GM12878 (cell line): ENCODE data around the gene PTCH2. TPM values are rescaled to one million over a fixed set of nuclear protein-coding genes. Genes with fewer than 3 reads are reported as not detected.

Source experiments
- ATAC-seq: fragments of 200-7000 bp; cut with Tn5 transposase; 3 replicates; pipeline ENCODE4 v1.9.1; 2020; ENCODE audit warnings: mild to moderate bottlenecking, moderate library complexity
- BruUV-seq: library from RNA; stranded (reverse); fragments of 400-500 nt; replicated peaks from 2 replicates; lab custom pipeline; 2021; lab: Mats Ljungman, UMichigan
- CTCF ChIA-PET: fragments of 300-600 bp; sonication (Branson Sonifier 250); formaldehyde crosslinking; extraction: SDS; loops from one replicate; lab custom pipeline; 2021; ENCODE audit warnings: inconsistent platforms; lab: Yijun Ruan, JAX
- POLR2A ChIA-PET: fragments of 350-600 bp; formaldehyde crosslinking; extraction: SDS; loops from one replicate; lab custom pipeline; 2021; ENCODE audit warnings: inconsistent platforms; lab: Charles Lee
- RAD21 ChIA-PET: fragments of 300-600 bp; sonication (Branson Sonifier 250); formaldehyde crosslinking; loops from one replicate; lab custom pipeline; 2023; ENCODE audit warnings: antibody characterized with exemption; ENCODE audit not compliant: unreplicated experiment; lab: Charles Lee
- SMC1A ChIA-PET: fragments of 300-600 bp; sonication (Branson Sonifier 250); formaldehyde crosslinking; loops from one replicate; lab custom pipeline; 2023; ENCODE audit not compliant: unreplicated experiment, uncharacterized antibody; lab: Charles Lee
- DNase-seq: peaks from one replicate; pipeline ENCODE4 v3.0.0-alpha.2; 2011; ENCODE audit warnings: low read depth, low spot score
- FAIRE-seq: peaks from 3 replicates; lab custom pipeline; 2011; peaks lifted over from hg19 to GRCh38; lab: Jason Lieb, UNC
- H2AFZ ChIP-seq: 2 replicates; pipeline ENCODE4 v1.6.0; 2011; ENCODE audit warnings: low read depth, low read length, control low read depth; ENCODE audit not compliant: control insufficient read depth
- H3K27ac ChIP-seq: 2 replicates; pipeline ENCODE4 v1.5.1; 2011; ENCODE audit warnings: control low read depth; ENCODE audit not compliant: control insufficient read depth, insufficient read depth
- H3K27me3 ChIP-seq, 2 experiments: replicated peaks in 1 of 2; 2 replicates each; pipeline versions ENCODE4 v1.6.0 to v1.6.1; 2011; ENCODE audit warnings: low read length in 1 of 2; ENCODE audit not compliant: control insufficient read depth in 2 of 2, insufficient read depth in 2 of 2
- H3K36me3 ChIP-seq, 2 experiments: 2 replicates each; pipeline ENCODE4 v1.5.1; 2011; ENCODE audit warnings: low read length in 1 of 2; ENCODE audit not compliant: control insufficient read depth in 2 of 2, insufficient read depth in 2 of 2
- H3K4me1 ChIP-seq: 2 replicates; pipeline ENCODE4 v1.6.1; 2011; ENCODE audit warnings: mild to moderate bottlenecking, low read length, moderate library complexity, mixed read lengths; ENCODE audit not compliant: control insufficient read depth, insufficient read depth
- H3K4me2 ChIP-seq: 2 replicates; pipeline ENCODE4 v1.6.0; 2011; ENCODE audit warnings: control low read depth; ENCODE audit not compliant: control insufficient read depth, insufficient read depth
- H3K4me3 ChIP-seq: fragments of 200-600 bp; sonication (generic); 2 replicates; pipeline ENCODE4 v1.5.1; 2016
- H3K79me2 ChIP-seq: 2 replicates; pipeline ENCODE4 v1.6.0; 2011; ENCODE audit warnings: low read length; ENCODE audit not compliant: control insufficient read depth, insufficient read depth
- H3K9ac ChIP-seq: 2 replicates; pipeline ENCODE4 v1.8.0; 2011; ENCODE audit warnings: low read length, control low read depth, mixed read lengths; ENCODE audit not compliant: control insufficient read depth, insufficient read depth
- H3K9me3 ChIP-seq: replicated peaks from 3 replicates; pipeline ENCODE4 v1.5.1; 2011; ENCODE audit warnings: mild to moderate bottlenecking, low read length; ENCODE audit not compliant: control insufficient read depth, insufficient read depth
- H4K20me1 ChIP-seq: 2 replicates; pipeline ENCODE4 v1.6.0; 2011; ENCODE audit not compliant: control insufficient read depth, insufficient read depth
- CTCF ChIP-seq, 3 experiments: IDR thresholded peaks in 2 of 3; conservative IDR thresholded peaks in 1 of 3; 2 replicates each; pipeline ENCODE4 v1.5.1; 2011; ENCODE audit warnings: low read depth in 3 of 3, low read length in 3 of 3, mild to moderate bottlenecking in 3 of 3, control low read depth in 2 of 3, moderate library complexity in 2 of 3, inconsistent platforms in 1 of 3, mixed read lengths in 1 of 3; ENCODE audit not compliant: control insufficient read depth in 2 of 3, insufficient read depth in 1 of 3; ENCODE audit errors: extremely low read depth in 1 of 3
- SMARCA5 ChIP-seq: fragments of 450-650 bp; IDR thresholded peaks from 2 replicates; pipeline ENCODE4 v1.6.1; 2017; ENCODE audit warnings: mild to moderate bottlenecking
- WGBS: methylation state at CpG from one replicate; pipeline ENCODE4 v1.1.6; 2016; ENCODE audit warnings: low lambda C conversion rate; ENCODE audit not compliant: insufficient replicate concordance, insufficient coverage; ENCODE audit errors: missing lambda C conversion rate; 5-methylcytosine and 5-hydroxymethylcytosine counted together
- in situ Hi-C: fragments of 300-500 bp; cut with MboI; formaldehyde crosslinking; loops from 9 replicates; pipeline ENCODE4 v1.14.3; 2018; ENCODE audit warnings: mixed read lengths
- intact Hi-C: fragments of 100-400 bp; cut with micrococcal nuclease; formaldehyde crosslinking; loops from one replicate; pipeline ENCODE4 v1.14.2; 2022; ENCODE audit not compliant: unreplicated experiment
- polyA plus RNA-seq, 11 experiments: library from polyadenylated mRNA; depleted of rRNA in 4 of 11; unstranded in 6 of 11; stranded (reverse) in 5 of 11; fragments of >200 nt; fragmentation: Nextera tagmentation in 4 of 11; fragmentation: Illumina TruSeq in 1 of 11; extraction: Ambion mirVana in 4 of 11; extraction: Trizol in 1 of 11; gene quantifications; 1 replicate in 1 of 11; 2 replicates in 10 of 11; pipeline versions ENCODE4 v1.2.1 to v1.2.3, GENCODE V29; 2011 to 2016; ENCODE audit warnings: inconsistent platforms in 2 of 11, missing spikeins in 2 of 11, low read depth in 1 of 11
- total RNA-seq, 4 experiments: library from RNA; depleted of rRNA in 3 of 4; stranded (reverse); fragments of >200 nt in 3 of 4; fragmentation: Illumina TruSeq in 1 of 4; extraction: Trizol in 1 of 4; gene quantifications; 2 replicates each; pipeline versions ENCODE4 v1.2.1 to v1.2.3, GENCODE V29; 2013 to 2021
- TF ChIP-seq, protein P1 (sequence below): IDR thresholded peaks from 2 replicates; pipeline ENCODE4 v1.6.1; 2011; ENCODE audit warnings: borderline replicate concordance, low read depth, mild to moderate bottlenecking, moderate library complexity, mixed read lengths, low read length; ENCODE audit not compliant: insufficient read depth; ENCODE audit errors: extremely low read length
- TF ChIP-seq, protein P2 (sequence below): IDR thresholded peaks from 2 replicates; pipeline ENCODE4 v1.6.1; 2011; ENCODE audit warnings: low read depth, mild to moderate bottlenecking, low read length, moderate library complexity, borderline replicate concordance; ENCODE audit errors: extremely low read depth

The PTCH2 gene
- total and polyA plus RNA-seq, 10 of the 15 experiments (the other 5 are each of a cell fraction or from before 2014, with no cell fraction given), result 0.03 to 8.4 (median 0.10) TPM

DNA sequence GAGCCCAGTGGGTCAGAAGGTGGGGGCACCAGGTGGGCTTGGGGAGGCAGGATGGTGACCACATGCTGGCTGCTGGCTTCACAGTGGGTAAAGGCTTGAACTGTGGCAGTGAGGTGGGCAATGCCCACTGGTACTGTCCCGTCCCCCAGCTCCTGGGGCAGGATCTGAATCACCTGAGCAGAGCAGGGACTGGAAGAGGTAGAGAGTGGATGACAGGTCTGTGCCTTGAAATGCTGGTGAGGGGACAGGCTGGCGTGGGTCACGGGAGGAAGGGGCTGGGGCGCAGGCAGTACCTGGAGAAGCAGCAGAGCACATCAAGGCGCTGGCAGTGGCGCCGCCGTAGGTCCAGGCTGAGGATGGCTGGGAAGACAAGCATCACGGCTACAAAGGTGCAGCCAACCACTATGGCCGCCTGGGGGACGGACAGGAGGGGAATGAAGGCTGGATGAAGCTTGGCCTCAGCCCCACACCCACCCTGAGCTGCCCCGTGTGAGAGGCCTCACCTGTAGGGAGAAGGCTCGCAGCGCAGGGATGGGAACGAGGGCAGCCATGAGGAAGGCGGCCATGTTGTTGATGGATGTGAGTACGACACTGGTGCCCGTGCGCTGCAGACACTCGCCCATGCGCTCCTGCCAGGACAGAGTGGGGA, 14.9 kb downstream of the PTCH2 start (continued):
- TF ChIP-seq, protein P1, sequence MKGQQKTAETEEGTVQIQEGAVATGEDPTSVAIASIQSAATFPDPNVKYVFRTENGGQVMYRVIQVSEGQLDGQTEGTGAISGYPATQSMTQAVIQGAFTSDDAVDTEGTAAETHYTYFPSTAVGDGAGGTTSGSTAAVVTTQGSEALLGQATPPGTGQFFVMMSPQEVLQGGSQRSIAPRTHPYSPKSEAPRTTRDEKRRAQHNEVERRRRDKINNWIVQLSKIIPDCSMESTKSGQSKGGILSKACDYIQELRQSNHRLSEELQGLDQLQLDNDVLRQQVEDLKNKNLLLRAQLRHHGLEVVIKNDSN, result no peak
- TF ChIP-seq SMARCA5, result no peak
- TF ChIP-seq, all 136 proteins: peak for 0

GRCh38 chr1:44827197-44828002, 15.7 kb downstream of the PTCH2 start:
- no peak for DNase-seq
- in situ Hi-C loops, result no loop called here
- ChIA-PET RAD21 (no interaction called here), SMC1A (interaction anchor here (1.0 to 1.2 kb wide), 2 partner anchors 122 to 474 kb away, joined by 3 read pairs; no protein-coding TSS in a partner anchor), CTCF (interaction anchor here (1.1 to 2.9 kb wide), 3 partner anchors 9 to 187 kb away, joined by 3 to 14 read pairs (median 6); partner anchors contain the start of gene HECTD3), POLR2A (interaction anchor here (1.3 kb wide), 1 partner anchor 17 kb away, joined by 3 read pairs; no protein-coding TSS in a partner anchor)
- Histone ChIP-seq H3K4me3 (no peak overlapping the region), H3K4me1 (no peaks in the 10 kb centered on the region), H3K27ac (no peak overlapping the region), H3K9me3 (no peaks in the 10 kb centered on the region), H3K36me3 (no peaks in the 10 kb centered on the region), H4K20me1 (no peaks in the 10 kb centered on the region), H3K9ac (no peak overlapping the region), H3K4me2 (no peak overlapping the region), H3K79me2 (no peaks in the 10 kb centered on the region), H3K27me3 (no peaks in the 10 kb centered on the region; a peak in 1 of 4 replicates), H2AFZ (no peak overlapping the region)
- BruUV-seq, result no TSS peak
- intact Hi-C loops, result no loop called here
- TF ChIP-seq CTCF (IDR thresholded peaks at IDR 0.05 in 2 of 3, conservative IDR thresholded peaks at IDR 0.05 in 1 of 3; ENCODE audit: control insufficient read depth in 2 of 3, extremely low read depth in 1 of 3, insufficient read depth in 1 of 3, low read depth in 3 of 3, low read length in 3 of 3), result 0 out of 6 replicates have a peak, but pooled peaks of 1 of the 3 experiments have one; percentile 2
- TF ChIP-seq, protein P2, sequence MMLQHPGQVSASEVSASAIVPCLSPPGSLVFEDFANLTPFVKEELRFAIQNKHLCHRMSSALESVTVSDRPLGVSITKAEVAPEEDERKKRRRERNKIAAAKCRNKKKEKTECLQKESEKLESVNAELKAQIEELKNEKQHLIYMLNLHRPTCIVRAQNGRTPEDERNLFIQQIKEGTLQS, result no peak
- 46% methylated on average over 28 of the region's 28 CpGs for WGBS
- ATAC-seq, result peak; percentile 71
- no peak for FAIRE-seq
